A204.1 (cell line): ENCODE data around the gene COL15A1.

Experiments
- FAIRE-seq: peaks from 2 replicates; lab custom pipeline; 2012; peaks lifted over from hg19 to GRCh38; lab: Jason Lieb, UNC

The COL15A1 gene

GRCh38 chr9:99015448-99015847 is 71.7 kb downstream of the COL15A1 start:
- FAIRE-seq = no peak

GRCh38 chr9:99015890-99016289 is 72.2 kb downstream of the COL15A1 start:
- FAIRE-seq = no peak

GRCh38 chr9:99016681-99017387 is 73.1 kb downstream of the COL15A1 start:
- no peak for FAIRE-seq

GRCh38 chr9:99018653-99019052 is 74.9 kb downstream of the COL15A1 start:
- FAIRE-seq = no peak

- FAIRE-seq = no peak
Observed at GRCh38 chr9:99019510-99020331, 76.0 kb downstream of the COL15A1 start.

- no peak for FAIRE-seq
Observed at GRCh38 chr9:99020786-99021436, 77.2 kb downstream of the COL15A1 start.

GRCh38 chr9:99021512-99021911 is 77.8 kb downstream of the COL15A1 start:
- no peak for FAIRE-seq

- FAIRE-seq = no peak
Observed at GRCh38 chr9:99023231-99023630, 79.5 kb downstream of the COL15A1 start.

- FAIRE-seq = no peak
Observed at GRCh38 chr9:99023831-99024230, 80.1 kb downstream of the COL15A1 start.

- FAIRE-seq = no peak
Observed at GRCh38 chr9:99024959-99025358, 81.3 kb downstream of the COL15A1 start.

- FAIRE-seq = no peak
Observed at GRCh38 chr9:99025616-99026270, 82.0 kb downstream of the COL15A1 start.

- no peak for FAIRE-seq
Observed at GRCh38 chr9:99026271-99026955, 82.7 kb downstream of the COL15A1 start.

GRCh38 chr9:99026956-99027298 is 83.2 kb downstream of the COL15A1 start:
- no peak for FAIRE-seq

GRCh38 chr9:99027443-99027842 is 83.7 kb downstream of the COL15A1 start:
- FAIRE-seq = no peak

- no peak for FAIRE-seq
Observed at GRCh38 chr9:99029083-99029645, 85.5 kb downstream of the COL15A1 start.

- no peak for FAIRE-seq
Observed at GRCh38 chr9:99030092-99030511, 86.4 kb downstream of the COL15A1 start.

- no peak for FAIRE-seq
Observed at GRCh38 chr9:99030610-99031109, 87.0 kb downstream of the COL15A1 start.

GRCh38 chr9:99031319-99031718 is 87.6 kb downstream of the COL15A1 start:
- no peak for FAIRE-seq

- no peak for FAIRE-seq
Observed at GRCh38 chr9:99031994-99032393, 88.3 kb downstream of the COL15A1 start.

- no peak for FAIRE-seq
Observed at GRCh38 chr9:99034149-99034548, 90.4 kb downstream of the COL15A1 start.

GRCh38 chr9:99035313-99035712 is 91.6 kb downstream of the COL15A1 start:
- FAIRE-seq = no peak
